Activated T-cell treated with anti-CD3 and anti-CD28 coated beads, Interleukin-2, amount 50 U/mL, for 48 hours (primary cell): ENCODE data around the gene TTC7B.

Experiments used
- DNase-seq, 2 experiments: peaks; one replicate each; pipeline ENCODE4 v3.0.0-alpha.2; 2020

Gene TTC7B

GRCh38 chr14:90571149-90571947, 244.9 kb downstream of the TTC7B start:
- DNase-seq = no peak

- DNase-seq = no peak
These were observed 245.8 kb downstream of the TTC7B start for GRCh38 chr14:90570461-90570860.

GRCh38 chr14:90569606-90570387, 246.4 kb downstream of the TTC7B start:
- no peak for DNase-seq

GRCh38 chr14:90569201-90569600, 247.0 kb downstream of the TTC7B start:
- DNase-seq = no peak

GRCh38 chr14:90568405-90568804, 247.8 kb downstream of the TTC7B start:
- DNase-seq = no peak

GRCh38 chr14:90567991-90568390, 248.2 kb downstream of the TTC7B start:
- DNase-seq = no peak

GRCh38 chr14:90567191-90567590, 249.0 kb downstream of the TTC7B start:
- no peak for DNase-seq

DNA sequence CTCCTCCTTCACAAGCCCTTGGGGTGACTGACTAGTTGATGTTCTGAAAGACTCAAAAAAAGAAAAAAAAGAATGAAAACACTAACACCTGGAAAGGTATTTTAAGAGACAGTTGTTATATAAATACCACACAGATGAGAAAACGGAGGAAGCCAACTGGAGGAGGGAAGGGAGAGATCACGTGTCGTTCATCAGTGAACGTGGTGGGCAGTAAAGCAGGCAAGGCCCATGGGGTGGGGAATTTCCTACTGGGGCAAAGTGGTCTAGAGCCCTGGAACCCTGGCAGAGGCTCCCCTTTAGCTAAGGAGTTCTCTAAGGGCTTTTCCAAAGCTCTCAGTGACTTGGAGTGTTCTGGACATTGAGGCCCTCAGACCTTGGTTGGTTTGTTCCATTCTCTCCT, 249.7 kb downstream of the TTC7B start:
- DNase-seq = no peak

DNA sequence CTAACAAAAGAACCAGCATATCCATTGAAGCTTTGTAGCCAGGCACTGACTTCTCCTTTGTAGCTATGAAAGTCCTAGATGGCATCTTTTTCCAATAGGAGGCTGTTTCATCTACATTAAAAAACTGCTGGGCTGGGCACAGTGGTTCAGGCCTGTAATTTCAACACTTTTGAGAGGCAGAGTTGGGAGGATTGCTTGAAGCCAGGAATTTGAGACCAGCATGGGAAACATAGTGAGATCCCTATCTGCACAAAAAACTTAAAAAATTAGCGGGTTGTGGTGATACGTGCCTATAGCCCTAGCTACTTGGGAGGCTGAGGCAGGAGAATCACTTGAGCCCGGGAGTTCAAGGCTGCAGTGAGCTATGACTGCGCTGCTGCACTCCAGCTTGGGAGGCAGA, 251.7 kb downstream of the TTC7B start:
- no peak for DNase-seq

DNA sequence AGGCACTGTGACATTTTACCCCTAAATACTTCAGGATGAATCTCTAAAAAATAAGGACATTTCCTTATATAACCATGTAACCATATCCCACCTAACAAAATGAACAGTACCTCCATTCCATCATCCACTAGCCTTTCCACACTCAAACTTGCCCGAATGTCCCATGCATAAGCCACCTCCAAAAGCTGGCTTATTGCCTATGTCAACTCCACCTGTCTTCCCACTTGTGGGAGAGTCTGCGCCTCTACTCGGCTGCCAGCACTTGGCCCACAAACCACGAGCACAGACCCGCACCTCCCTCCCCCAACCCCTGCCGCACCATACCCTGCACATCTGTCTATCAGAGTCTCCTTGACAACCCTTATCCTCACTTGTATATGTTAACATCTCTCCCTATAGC, 253.6 kb downstream of the TTC7B start:
- no peak for DNase-seq

- DNase-seq = no peak
These were observed 254.3 kb downstream of the TTC7B start for GRCh38 chr14:90561920-90562319.

DNA sequence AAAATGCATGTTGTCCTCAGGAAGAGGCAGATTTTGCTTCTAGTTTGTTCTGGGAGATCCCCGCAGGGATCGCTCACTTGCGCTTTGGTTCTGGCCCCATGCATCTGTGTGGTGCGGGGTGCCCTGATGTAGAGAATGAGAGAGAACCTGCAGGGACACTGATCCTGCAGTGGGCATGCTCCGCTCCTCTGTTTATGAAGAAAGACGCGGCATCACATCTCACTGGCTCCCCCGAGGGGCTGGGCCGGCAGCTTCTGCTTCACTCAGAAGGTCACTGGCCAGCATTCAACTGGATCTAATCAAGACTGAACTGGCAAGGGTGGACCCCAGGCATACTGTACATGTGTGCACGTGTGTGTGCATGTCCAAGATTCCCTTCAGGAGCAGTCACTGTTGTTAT, 255.2 kb downstream of the TTC7B start:
- no peak for DNase-seq

- no peak for DNase-seq
These were observed 255.7 kb downstream of the TTC7B start for GRCh38 chr14:90560558-90560957.

GRCh38 chr14:90559811-90560492, 256.3 kb downstream of the TTC7B start:
- DNase-seq = no peak

DNA sequence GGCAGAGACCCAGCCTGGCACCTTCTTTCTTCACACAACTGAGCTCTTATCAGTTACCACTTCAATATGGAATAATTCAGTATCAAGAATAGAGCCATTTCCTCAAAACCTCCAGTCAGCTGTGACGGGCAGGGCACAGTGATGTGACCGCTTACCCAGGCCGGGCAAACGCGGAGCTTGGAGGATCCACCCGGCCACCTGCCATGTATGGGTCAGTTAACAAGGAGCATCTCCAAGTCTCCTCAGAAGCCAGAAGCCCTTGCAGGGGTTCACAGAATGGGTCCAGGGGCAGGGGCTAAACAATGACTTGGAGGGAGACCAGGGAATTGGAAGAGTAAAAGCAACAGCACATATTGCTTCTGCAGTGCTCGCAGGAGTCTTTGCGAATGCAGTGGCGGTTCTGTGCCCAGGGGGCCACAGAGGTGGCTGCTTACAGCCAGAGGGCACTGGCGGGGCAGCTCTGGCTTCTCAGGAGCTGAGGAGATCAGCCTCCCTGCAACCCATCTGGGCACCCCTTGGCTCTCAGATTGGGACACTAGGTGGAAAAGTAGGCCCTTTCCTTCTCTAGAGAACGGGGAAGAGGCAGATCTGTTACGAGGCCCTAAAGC, 257.1 kb downstream of the TTC7B start:
- DNase-seq = no peak

- DNase-seq = no peak
These were observed 257.9 kb downstream of the TTC7B start for GRCh38 chr14:90558041-90558982.

DNA sequence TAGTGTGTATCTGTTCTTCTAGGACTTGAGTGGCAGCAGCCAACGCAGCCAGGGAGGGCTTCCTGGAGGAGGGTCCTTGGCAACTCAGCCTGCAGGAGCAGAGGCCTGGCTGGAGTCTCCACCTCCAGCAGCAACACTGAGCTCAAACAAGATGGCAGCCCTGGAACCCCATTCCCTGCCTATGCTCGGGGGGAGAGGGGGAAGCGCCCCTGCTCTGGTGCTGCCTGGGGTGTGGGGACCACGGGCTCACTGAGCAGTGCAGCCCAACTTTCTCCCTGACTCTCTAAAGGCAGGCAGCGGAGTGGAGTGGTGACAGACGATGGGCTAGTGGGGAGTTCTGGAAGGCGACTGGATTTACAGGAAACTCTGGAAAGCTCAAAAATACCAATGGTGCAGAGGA, 258.7 kb downstream of the TTC7B start:
- no peak for DNase-seq

GRCh38 chr14:90556666-90557450, 259.4 kb downstream of the TTC7B start:
- DNase-seq = no peak

DNA sequence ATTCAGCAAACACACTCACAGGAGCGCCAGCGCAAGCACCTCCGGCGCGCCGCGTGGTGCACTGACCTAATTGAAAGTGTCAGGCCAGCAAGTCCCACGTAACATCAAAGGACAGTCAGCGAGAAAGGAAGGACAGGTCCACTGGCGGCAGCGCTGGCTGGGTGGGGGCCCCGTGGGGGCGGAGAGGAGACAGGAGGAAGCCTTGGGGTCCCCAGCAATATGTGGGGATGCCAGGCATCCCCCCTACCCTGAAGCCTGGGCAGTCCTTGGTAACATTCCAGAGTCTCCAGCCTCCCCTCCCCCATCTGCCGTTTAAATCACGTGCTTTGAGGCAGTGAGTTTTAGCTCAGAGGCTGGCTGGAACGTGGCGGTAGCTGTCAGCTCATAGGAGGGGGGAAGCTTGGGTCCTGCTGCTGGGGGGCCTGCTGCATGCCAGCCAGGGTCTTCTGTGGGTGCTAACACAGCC, 260.2 kb downstream of the TTC7B start:
- DNase-seq = no peak

DNA sequence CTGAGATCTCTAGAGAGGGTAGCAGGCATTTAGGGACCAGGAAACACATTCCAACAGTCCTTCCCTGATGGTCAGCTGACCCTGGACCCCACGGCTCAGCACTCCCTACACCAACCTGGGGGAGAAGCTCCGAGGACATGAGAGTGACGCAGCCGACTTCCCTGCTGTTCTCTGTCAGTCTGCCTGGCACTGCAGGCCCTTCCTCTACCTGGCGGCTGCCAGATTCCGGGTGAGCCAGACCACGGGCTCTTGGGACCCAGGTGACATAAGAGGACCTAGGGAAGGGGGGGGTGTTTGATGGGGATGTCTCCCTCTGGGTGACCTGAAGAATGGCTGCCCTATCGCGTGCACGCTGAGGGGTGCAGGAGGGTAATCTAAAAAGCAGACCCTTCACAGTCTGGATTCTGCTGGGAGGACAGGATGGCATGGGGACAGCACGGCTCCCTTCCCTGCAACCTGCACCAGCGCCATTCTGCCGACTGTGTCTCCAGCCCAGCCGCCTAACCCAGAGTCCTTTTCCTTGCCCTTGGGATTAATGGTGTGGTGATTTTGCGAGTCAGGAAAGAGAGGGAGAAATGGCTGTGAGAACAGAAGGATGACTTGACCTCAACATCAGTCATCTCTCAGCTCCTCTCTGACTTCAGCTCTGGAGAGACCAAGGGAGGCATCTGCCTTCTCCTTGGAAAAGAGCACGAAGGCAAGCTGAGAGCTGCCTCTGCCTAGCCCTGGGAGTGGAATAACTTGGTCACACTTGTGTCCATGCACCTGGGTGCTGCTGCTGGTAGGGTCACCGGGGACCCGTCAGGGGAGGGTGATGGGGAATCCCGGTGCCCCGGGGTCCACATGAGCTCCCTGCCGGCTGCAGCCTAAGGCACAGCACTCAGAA, 260.9 kb downstream of the TTC7B start:
- no peak for DNase-seq
